SK-N-SH treated with all-trans-retinoic acid at 6 μM for 48 hours (cell line): ENCODE measurements around the gene CANT1.
A peak's percentile ranks its signal among the peaks of the same experiment; 100 is the strongest.

Experiments
- ATAC-seq: fragments of 200-7000 bp; cut with Tn5 transposase; 3 replicates; pipeline ENCODE4 v1.9.1; 2020; ENCODE audit warnings: mild to moderate bottlenecking, moderate library complexity
- ARNTL ChIP-seq: fragments of 450-650 bp; formaldehyde crosslinking; IDR thresholded peaks from 2 replicates; pipeline ENCODE4 v1.5.0; 2020; ENCODE audit warnings: low read depth, mild to moderate bottlenecking, moderate library complexity, borderline replicate concordance
- BACH2 ChIP-seq: fragments of 250-450 bp; sonication (Bioruptor Pico); IDR thresholded peaks from 2 replicates; pipeline ENCODE4 v1.9.0; 2021; ENCODE audit warnings: mild to moderate bottlenecking, borderline replicate concordance
- CSDC2 ChIP-seq: fragments of 250-450 bp; sonication (Bioruptor Pico); IDR thresholded peaks from 2 replicates; pipeline ENCODE4 v1.5.0; 2020; ENCODE audit warnings: mild to moderate bottlenecking, moderate library complexity
- CSRNP3 ChIP-seq: fragments of 250-450 bp; sonication (Bioruptor Pico); IDR thresholded peaks from 2 replicates; pipeline ENCODE4 v1.5.1; 2021; ENCODE audit warnings: mild to moderate bottlenecking, moderate library complexity
- GLIS3 ChIP-seq: fragments of 250-450 bp; sonication (Bioruptor Pico); IDR thresholded peaks from 2 replicates; pipeline ENCODE4 v1.5.0; 2020; ENCODE audit warnings: mild to moderate bottlenecking, moderate library complexity
- ISL1 ChIP-seq: fragments of 250-450 bp; sonication (Bioruptor Pico); IDR thresholded peaks from 2 replicates; pipeline ENCODE4 v2.1.2; 2022; ENCODE audit warnings: mild to moderate bottlenecking, moderate library complexity
- OSR1 ChIP-seq: fragments of 250-450 bp; sonication (Bioruptor Pico); IDR thresholded peaks from 2 replicates; pipeline ENCODE4 v1.8.0; 2022; ENCODE audit warnings: moderate library complexity, mild to moderate bottlenecking, inconsistent platforms
- PATZ1 ChIP-seq: fragments of 250-450 bp; sonication (Bioruptor Pico); IDR thresholded peaks from 2 replicates; pipeline ENCODE4 v1.8.0; 2020; ENCODE audit warnings: mild to moderate bottlenecking, moderate library complexity, borderline replicate concordance
- POU6F1 ChIP-seq: fragments of 250-450 bp; sonication (Bioruptor Pico); IDR thresholded peaks from 2 replicates; pipeline ENCODE4 v1.8.0; 2021; ENCODE audit warnings: low read depth, mild to moderate bottlenecking, moderate library complexity, borderline replicate concordance
- PPARA ChIP-seq: fragments of 250-450 bp; sonication (Bioruptor Pico); IDR thresholded peaks from 2 replicates; pipeline ENCODE4 v1.5.0; 2020; ENCODE audit warnings: mild to moderate bottlenecking, borderline replicate concordance
- RARB ChIP-seq: fragments of 250-450 bp; sonication (Bioruptor Pico); IDR thresholded peaks from 2 replicates; pipeline ENCODE4 v1.8.0; 2021; ENCODE audit warnings: mild to moderate bottlenecking, moderate library complexity
- SNAI2 ChIP-seq: fragments of 250-450 bp; sonication (Bioruptor Pico); IDR thresholded peaks from 2 replicates; pipeline ENCODE4 v1.5.0; 2020; ENCODE audit warnings: mild to moderate bottlenecking, moderate library complexity
- TOX ChIP-seq: fragments of 250-450 bp; sonication (Bioruptor Pico); IDR thresholded peaks from 2 replicates; pipeline ENCODE4 v1.8.0; 2021; ENCODE audit warnings: mild to moderate bottlenecking, moderate library complexity, borderline replicate concordance
- TSHZ2 ChIP-seq: fragments of 250-450 bp; sonication (Bioruptor Pico); IDR thresholded peaks from 2 replicates; pipeline ENCODE4 v1.5.0; 2020; ENCODE audit warnings: mild to moderate bottlenecking, moderate library complexity
- ZC3H10 ChIP-seq: fragments of 250-450 bp; sonication (Bioruptor Pico); IDR thresholded peaks from 2 replicates; pipeline ENCODE4 v1.5.1; 2021; ENCODE audit warnings: mild to moderate bottlenecking, moderate library complexity
- ZFP3 ChIP-seq: fragments of 250-450 bp; sonication (Bioruptor Pico); IDR thresholded peaks from 2 replicates; pipeline ENCODE4 v1.5.0; 2020; ENCODE audit warnings: mild to moderate bottlenecking, moderate library complexity
- ZNF565 ChIP-seq: fragments of 450-650 bp; formaldehyde crosslinking; conservative IDR thresholded peaks from 2 replicates; pipeline ENCODE4 v1.5.0; 2020; ENCODE audit warnings: low read depth, mild to moderate bottlenecking, moderate library complexity
- ZNF70 ChIP-seq: fragments of 450-650 bp; formaldehyde crosslinking; IDR thresholded peaks from 2 replicates; pipeline ENCODE4 v1.5.0; 2020; ENCODE audit warnings: mild to moderate bottlenecking, moderate library complexity
- ZNF8 ChIP-seq: fragments of 450-650 bp; formaldehyde crosslinking; IDR thresholded peaks from 2 replicates; pipeline ENCODE4 v1.5.0; 2020; ENCODE audit warnings: mild to moderate bottlenecking, moderate library complexity

Gene CANT1

GRCh38 chr17:79019632-79020584 is 10.3 kb upstream of the CANT1 start:
- peak; percentile 72 for ATAC-seq
- TF ChIP-seq ZC3H10 (no peak), OSR1 (CRISPR knock-in tag) (no peak), SNAI2 (no peak), TSHZ2 (CRISPR knock-in tag) (no peak), CSDC2 (CRISPR knock-in tag) (no peak), ISL1 (no peak), PPARA (CRISPR knock-in tag) (no peak), TOX (CRISPR knock-in tag) (no peak), ZNF565 (CRISPR knock-in tag) (no peak), PATZ1 (CRISPR knock-in tag) (no peak), POU6F1 (CRISPR knock-in tag) (no peak), GLIS3 (CRISPR knock-in tag) (no peak), ZNF70 (CRISPR knock-in tag) (no peak)

- TF ChIP-seq ZFP3 (CRISPR knock-in tag), result no peak
- TF ChIP-seq ZNF8 (CRISPR knock-in tag), result no peak
- no peak for TF ChIP-seq PPARA (CRISPR knock-in tag)
- TF ChIP-seq ZNF70 (CRISPR knock-in tag), result no peak
- no peak for TF ChIP-seq RARB (CRISPR knock-in tag)
- no peak for TF ChIP-seq TSHZ2 (CRISPR knock-in tag)
- TF ChIP-seq TOX (CRISPR knock-in tag), result no peak
- TF ChIP-seq ARNTL, result no peak
- TF ChIP-seq CSRNP3, result no peak
- no peak for TF ChIP-seq OSR1 (CRISPR knock-in tag)
- no peak for TF ChIP-seq GLIS3 (CRISPR knock-in tag)
- no peak for TF ChIP-seq ZNF565 (CRISPR knock-in tag)
- no peak for TF ChIP-seq PATZ1 (CRISPR knock-in tag)
- TF ChIP-seq BACH2 (CRISPR knock-in tag), result no peak
- TF ChIP-seq SNAI2, result no peak
- no peak for TF ChIP-seq ZC3H10
- ATAC-seq, result no peak
Observed at GRCh38 chr17:79019261-79019631, 9.7 kb upstream of the CANT1 start.
